GM12892 (cell line): ENCODE results near the gene KATNBL1.
A peak's percentile ranks its signal among the peaks of the same experiment; 100 is the strongest.

Experiments used
- DNase-seq: peaks from one replicate; pipeline ENCODE4 v3.0.0; 2011; ENCODE audit not compliant: insufficient read length
- FAIRE-seq: peaks from 2 replicates; lab custom pipeline; 2011; peaks lifted over from hg19 to GRCh38; lab: Jason Lieb, UNC
- POLR2A ChIP-seq: IDR thresholded peaks from 2 replicates; pipeline ENCODE4 v1.6.1; 2011; ENCODE audit warnings: low read depth, low read length, control low read depth
- POLR2AphosphoS5 ChIP-seq: IDR thresholded peaks from 2 replicates; pipeline ENCODE4 v1.6.1; 2011; ENCODE audit warnings: low read depth, low read length, control low read depth
- TAF1 ChIP-seq: IDR thresholded peaks from 2 replicates; pipeline ENCODE4 v1.6.1; 2011; ENCODE audit warnings: low read depth, mild to moderate bottlenecking, control low read depth, low read length, borderline replicate concordance

Gene KATNBL1

DNA sequence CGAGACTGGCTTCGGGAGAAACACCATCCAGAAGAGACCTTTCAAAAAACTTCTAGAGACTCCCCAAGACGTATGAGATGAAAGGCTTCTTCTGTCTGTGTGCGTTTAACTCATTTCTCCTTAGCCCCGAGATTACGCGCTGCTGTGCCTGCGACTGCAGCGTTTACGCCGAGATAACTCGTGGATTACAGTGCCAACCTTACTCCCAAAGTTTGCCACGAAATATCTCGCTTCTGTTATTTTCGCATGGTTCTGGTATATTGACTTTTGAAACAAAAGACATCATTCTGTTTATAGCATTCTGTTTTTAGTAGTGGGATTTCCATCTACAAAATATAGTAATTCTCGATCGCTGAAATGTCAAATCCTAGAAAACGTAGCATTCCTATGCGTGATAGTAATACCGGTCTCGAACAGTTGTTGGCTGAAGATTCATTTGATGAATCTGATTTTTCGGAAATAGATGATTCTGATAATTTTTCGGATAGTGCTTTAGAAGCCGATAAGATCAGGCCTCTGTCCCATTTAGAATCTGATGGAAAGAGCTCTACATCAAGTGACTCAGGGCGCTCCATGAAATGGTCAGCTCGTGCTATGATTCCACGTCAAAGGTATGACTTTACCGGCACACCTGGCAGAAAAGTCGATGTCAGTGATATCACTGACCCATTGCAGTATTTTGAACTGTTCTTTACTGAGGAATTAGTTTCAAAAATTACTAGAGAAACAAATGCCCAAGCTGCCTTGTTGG is 107.5 kb downstream of the KATNBL1 start:
- TF ChIP-seq POLR2AphosphoS5: no peak
- TF ChIP-seq TAF1: no peak
- TF ChIP-seq POLR2A: no peak
- no peak for DNase-seq
- no peak for FAIRE-seq

DNA sequence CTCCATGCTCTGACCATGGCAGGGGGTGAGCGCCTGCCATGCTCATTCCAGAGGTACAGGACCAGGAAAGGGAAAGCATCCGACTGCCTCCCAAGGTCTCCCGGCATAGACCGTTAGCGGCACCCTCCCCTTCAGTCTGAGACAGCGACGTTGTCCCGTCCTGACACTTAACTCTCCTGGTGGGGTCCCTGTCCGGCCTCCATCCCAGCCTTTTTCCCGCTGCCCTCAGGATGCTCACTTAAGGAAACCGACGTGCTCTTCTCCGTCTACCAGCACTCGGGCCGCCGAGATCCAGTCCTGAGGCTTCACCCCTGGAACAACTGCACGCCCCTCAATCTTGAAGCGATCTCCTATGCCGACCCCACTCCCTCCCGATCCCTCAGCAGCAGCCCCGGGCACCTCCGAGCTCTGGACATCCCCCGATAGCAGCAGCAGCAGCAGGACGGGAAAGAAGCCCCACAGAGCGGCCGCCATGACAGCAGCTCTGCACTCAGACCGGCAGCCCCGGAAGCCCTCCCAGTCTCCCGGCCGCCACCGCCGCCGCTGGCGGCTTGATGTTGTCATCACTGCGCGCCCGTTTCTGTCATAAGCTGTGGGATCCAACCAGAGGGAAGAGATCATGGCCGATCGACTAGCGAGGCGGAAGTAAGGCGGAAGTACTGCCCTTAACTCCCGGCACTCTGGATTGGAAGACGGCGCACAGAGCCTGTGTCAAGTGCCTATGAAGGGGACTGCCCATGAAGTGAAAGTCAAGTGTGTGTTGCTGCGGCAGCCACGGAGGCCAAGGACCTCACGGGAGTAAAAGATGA is 108.3 kb downstream of the KATNBL1 start, which contains the start of the genes EMC7 and PGBD4:
Gene EMC7 (minus strand): TSS at position 497 of the 809 bp plus-strand sequence. CDS start 23 bp downstream, at position 474.
Gene PGBD4 (plus strand): TSS at position 718 of the 809 bp plus-strand sequence. CDS start 449 bp downstream, outside the sequence.
- peak; percentile 94 for TF ChIP-seq POLR2A
- TF ChIP-seq TAF1: peak; percentile 80
- peak; percentile 91 for TF ChIP-seq POLR2AphosphoS5

DNA sequence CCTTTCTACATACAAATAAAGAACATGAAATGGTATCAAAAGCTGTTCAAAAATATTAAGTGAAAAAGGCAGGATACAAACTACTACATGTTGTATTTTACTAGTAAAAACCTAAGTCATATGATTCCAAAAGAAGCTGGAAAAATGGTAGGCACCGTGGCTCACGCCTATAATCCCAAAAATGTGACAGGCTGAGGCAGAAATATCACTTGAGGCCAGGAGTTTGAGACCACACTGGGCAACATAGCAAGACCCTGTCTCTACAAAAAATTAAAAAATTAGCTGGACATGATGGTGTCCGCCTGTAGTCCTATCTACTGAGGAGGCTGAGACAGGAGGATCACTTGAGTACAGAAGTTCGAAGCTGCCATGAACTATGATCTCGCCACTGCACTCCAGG is 110.0 kb downstream of the KATNBL1 start:
- FAIRE-seq: no peak
- TF ChIP-seq POLR2A (no peak), POLR2AphosphoS5 (no peak), TAF1 (no peak)
- no peak for DNase-seq

More for the DNA sequence above, 108.3 kb downstream of the KATNBL1 start, which contains the start of the genes EMC7 and PGBD4:
- DNase-seq (peak; percentile 78), FAIRE-seq (peak; percentile 99)
